ENCODE data around the gene GAN. TPM values are rescaled to one million over a fixed set of nuclear protein-coding genes. Genes with fewer than 3 reads are reported as not detected.

The GAN gene
- total RNA-seq, 1 donor from 2014 or later, result 5.6 TPM

GRCh38 chr16:81349608-81350305 is 35.0 kb downstream of the GAN start:
- H3K4me3 ChIP-seq (ENCODE audit: low read depth, low read length), result no peak overlapping the region
- no peak for DNase-seq (ENCODE audit: low read depth)
- TF ChIP-seq, protein P1, sequence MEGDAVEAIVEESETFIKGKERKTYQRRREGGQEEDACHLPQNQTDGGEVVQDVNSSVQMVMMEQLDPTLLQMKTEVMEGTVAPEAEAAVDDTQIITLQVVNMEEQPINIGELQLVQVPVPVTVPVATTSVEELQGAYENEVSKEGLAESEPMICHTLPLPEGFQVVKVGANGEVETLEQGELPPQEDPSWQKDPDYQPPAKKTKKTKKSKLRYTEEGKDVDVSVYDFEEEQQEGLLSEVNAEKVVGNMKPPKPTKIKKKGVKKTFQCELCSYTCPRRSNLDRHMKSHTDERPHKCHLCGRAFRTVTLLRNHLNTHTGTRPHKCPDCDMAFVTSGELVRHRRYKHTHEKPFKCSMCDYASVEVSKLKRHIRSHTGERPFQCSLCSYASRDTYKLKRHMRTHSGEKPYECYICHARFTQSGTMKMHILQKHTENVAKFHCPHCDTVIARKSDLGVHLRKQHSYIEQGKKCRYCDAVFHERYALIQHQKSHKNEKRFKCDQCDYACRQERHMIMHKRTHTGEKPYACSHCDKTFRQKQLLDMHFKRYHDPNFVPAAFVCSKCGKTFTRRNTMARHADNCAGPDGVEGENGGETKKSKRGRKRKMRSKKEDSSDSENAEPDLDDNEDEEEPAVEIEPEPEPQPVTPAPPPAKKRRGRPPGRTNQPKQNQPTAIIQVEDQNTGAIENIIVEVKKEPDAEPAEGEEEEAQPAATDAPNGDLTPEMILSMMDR (conservative IDR thresholded peaks at IDR 0.05; ENCODE audit: low read depth, low read length), result no peak

DNA sequence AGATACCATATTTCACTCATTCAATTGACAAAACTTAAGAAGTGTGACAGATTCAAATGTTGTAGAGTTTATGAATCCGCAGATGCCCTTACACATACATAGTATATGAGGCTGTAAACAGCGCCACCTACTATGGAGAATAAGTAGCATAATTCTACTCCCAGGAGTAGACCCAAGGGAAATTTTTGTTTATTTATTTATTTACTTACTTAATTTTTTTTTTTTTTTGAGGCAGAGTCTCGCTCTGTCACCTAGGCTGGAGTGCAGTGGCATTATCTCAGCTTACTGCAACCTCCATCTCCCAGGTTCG is 35.5 kb downstream of the GAN start:
- DNase-seq (ENCODE audit: low read depth), result no peak
- TF ChIP-seq, protein P1 (conservative IDR thresholded peaks at IDR 0.05; ENCODE audit: low read depth, low read length), result no peak
- H3K4me3 ChIP-seq (ENCODE audit: low read depth, low read length), result no peak overlapping the region

GRCh38 chr16:81353895-81354294 is 39.1 kb downstream of the GAN start:
- TF ChIP-seq, protein P1 (conservative IDR thresholded peaks at IDR 0.05; ENCODE audit: low read depth, low read length), result no peak
- no peak overlapping the region for H3K4me3 ChIP-seq (ENCODE audit: low read depth, low read length)
- DNase-seq (ENCODE audit: low read depth), result no peak

DNA sequence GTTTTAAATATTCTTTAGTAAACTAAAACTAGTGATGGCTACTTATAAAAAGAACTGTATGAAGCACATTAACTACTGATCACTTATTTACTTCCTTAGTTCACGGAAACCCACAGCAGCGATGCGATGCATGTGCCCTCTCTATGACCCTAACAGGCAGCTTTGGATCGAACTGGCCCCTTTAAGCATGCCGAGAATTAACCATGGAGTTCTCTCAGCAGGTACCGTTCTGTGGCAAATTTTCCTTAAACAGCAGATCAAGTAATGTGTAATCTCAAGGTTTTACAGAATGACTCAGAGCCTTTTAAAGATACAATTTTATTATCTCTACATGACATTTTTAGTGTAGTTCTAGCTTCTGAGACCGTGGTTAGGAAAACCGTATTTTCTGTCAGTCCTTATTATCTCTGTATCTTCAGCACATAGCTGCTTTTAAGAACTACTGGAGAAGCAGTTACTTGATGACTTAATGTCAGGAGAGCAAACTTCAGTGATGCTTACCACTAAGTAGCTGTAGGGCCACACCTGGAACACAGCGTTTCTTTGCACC is 43.0 kb downstream of the GAN start:
- TF ChIP-seq, protein P1 (conservative IDR thresholded peaks at IDR 0.05; ENCODE audit: low read depth, low read length), result no peak
- H3K4me3 ChIP-seq (ENCODE audit: low read depth, low read length), result no peak overlapping the region
- no peak for DNase-seq (ENCODE audit: low read depth)

GRCh38 chr16:81358860-81359259 is 44.1 kb downstream of the GAN start:
- no peak for DNase-seq (ENCODE audit: low read depth)
- TF ChIP-seq, protein P1 (conservative IDR thresholded peaks at IDR 0.05; ENCODE audit: low read depth, low read length), result no peak
- no peak overlapping the region for H3K4me3 ChIP-seq (ENCODE audit: low read depth, low read length)

DNA sequence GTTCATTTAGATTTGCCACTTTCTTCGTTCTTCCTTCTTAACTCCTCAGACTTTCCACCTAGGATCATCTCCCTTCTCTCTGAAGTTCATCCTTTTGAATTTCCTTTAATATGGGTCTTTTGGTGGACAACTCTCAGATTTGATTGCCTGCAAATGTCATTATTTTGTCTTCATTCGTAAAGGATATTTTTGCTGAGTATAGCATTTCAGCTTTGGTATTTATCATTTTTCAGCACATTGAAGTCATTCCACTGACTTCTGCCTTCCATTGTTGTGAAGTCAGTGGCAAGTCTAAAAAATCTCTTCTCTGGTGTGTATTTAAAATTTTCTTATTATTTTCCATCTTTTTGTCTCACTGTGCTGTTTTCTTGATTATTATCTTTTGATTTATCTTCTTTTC is 45.4 kb downstream of the GAN start:
- no peak for DNase-seq (ENCODE audit: low read depth)
- TF ChIP-seq, protein P1 (conservative IDR thresholded peaks at IDR 0.05; ENCODE audit: low read depth, low read length), result no peak
- no peak overlapping the region for H3K4me3 ChIP-seq (ENCODE audit: low read depth, low read length)

DNA sequence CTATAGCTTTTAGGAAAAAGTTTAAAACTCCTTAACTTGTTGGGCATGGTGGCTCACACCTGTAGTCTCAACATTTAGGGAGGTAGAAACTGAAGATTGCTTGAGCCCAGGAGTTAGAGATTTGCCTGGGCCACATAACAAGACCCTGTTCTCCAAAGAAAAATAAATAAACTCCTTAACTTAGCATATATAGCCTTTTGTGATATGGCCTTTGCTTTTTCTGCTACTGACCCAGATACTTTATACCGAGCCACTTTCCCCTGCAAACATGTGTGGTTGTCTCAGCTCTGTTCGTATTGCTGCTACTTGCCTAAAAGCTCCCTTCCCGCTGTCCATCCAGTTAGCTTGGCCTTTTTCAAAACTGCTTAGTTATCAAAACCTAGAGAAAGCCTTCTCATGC is 51.0 kb downstream of the GAN start:
- TF ChIP-seq, protein P1 (conservative IDR thresholded peaks at IDR 0.05; ENCODE audit: low read depth, low read length), result no peak
- no peak for DNase-seq (ENCODE audit: low read depth)
- H3K4me3 ChIP-seq (ENCODE audit: low read depth, low read length), result no peak overlapping the region

Data from epithelial cell of proximal tubule (primary cell).